ENCODE results near the gene UROC1. TPM values are rescaled to one million over a fixed set of nuclear protein-coding genes. Genes with fewer than 3 reads are reported as not detected.
A peak's percentile ranks its signal among the peaks of the same experiment; 100 is the strongest.

UROC1 gene
- total and polyA plus RNA-seq, 4 donors = not detected

- peak; percentile 25 to 65 for DNase-seq
- intact Hi-C loops (cut with DNase I) = no loop called here
Measured at GRCh38 chr3:126554560-126555525, 37.3 kb upstream of the UROC1 start.

GRCh38 chr3:126553284-126554084 is 35.9 kb upstream of the UROC1 start:
- intact Hi-C loops (cut with DNase I) = no loop called here
- DNase-seq (peak; percentile 34 to 52), ATAC-seq (ENCODE audit: low FRiP score) (no peak)
- Histone ChIP-seq H3K4me1 (ENCODE audit: control insufficient read depth in 1 of 2, insufficient read depth in 2 of 2, low read length in 2 of 2) (no peaks in the 10 kb centered on the region), H3K9me3 (ENCODE audit: control insufficient read depth, low read length) (no peaks in the 10 kb centered on the region), H3K4me3 (ENCODE audit: low read length in 2 of 2) (no peak overlapping the region), H3K27ac (ENCODE audit: low read depth in 1 of 2, low read length in 2 of 2) (no peak overlapping the region), H3K27me3 (ENCODE audit: control insufficient read depth in 1 of 2, insufficient read depth in 2 of 2, low read length in 1 of 2) (no peaks in the 10 kb centered on the region), H3K36me3 (ENCODE audit: control insufficient read depth in 1 of 2, insufficient read depth in 2 of 2, low read length in 1 of 2) (no peaks in the 10 kb centered on the region)
- 80 to 81% methylated on average over 19 of the region's 19 CpGs for WGBS, 2 donors

More at GRCh38 chr3:126554560-126555525, 37.3 kb upstream of the UROC1 start:
- Histone ChIP-seq H3K27ac (ENCODE audit: low read depth in 1 of 2, low read length in 2 of 2) (no peak overlapping the region), H3K27me3 (ENCODE audit: control insufficient read depth in 1 of 2, insufficient read depth in 2 of 2, low read length in 1 of 2) (no peaks in the 10 kb centered on the region), H3K4me3 (ENCODE audit: low read length in 2 of 2) (no peak overlapping the region), H3K4me1 (ENCODE audit: control insufficient read depth in 1 of 2, insufficient read depth in 2 of 2, low read length in 2 of 2) (no peaks in the 10 kb centered on the region), H3K36me3 (ENCODE audit: control insufficient read depth in 1 of 2, insufficient read depth in 2 of 2, low read length in 1 of 2) (no peaks in the 10 kb centered on the region), H3K9me3 (ENCODE audit: control insufficient read depth, low read length) (no peaks in the 10 kb centered on the region)
- ATAC-seq (ENCODE audit: low FRiP score) = no peak
- 93 to 94% methylated on average over 19 of the region's 19 CpGs for WGBS, 2 donors

DNA sequence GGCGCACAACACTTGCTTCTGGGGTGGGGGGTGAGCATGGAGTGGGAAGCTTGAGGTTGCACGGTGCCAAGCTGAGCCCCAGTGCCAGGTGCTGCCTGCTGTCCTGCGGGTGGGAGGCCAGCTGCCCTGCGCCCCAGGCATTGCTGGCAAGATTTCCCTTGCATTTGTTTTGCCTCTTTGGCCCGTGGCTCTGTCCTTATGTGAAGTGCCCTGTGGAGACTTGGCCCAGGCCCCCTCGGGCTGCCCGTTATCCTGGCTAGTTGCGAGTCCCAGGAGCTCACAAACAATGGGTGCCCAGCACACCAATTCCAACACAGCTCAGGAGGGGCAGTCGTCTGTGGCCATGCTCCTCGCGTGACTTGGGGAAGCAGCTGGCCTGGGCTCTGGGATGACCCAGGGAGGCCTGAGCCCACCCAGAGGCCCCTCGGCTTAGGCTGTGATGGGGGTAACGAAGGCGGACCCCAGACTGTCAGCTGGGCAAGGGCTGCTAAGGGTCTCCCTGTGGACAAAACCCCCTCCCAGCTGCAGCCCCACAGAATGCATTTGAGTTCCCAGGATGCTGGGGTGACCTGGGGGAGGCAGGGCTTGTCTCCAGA is 35.2 kb upstream of the UROC1 start:
- Histone ChIP-seq H3K27ac (ENCODE audit: low read depth in 1 of 2, low read length in 2 of 2) (no peak overlapping the region), H3K9me3 (ENCODE audit: control insufficient read depth, low read length) (no peaks in the 10 kb centered on the region), H3K36me3 (ENCODE audit: control insufficient read depth in 1 of 2, insufficient read depth in 2 of 2, low read length in 1 of 2) (no peaks in the 10 kb centered on the region), H3K27me3 (ENCODE audit: control insufficient read depth in 1 of 2, insufficient read depth in 2 of 2, low read length in 1 of 2) (no peaks in the 10 kb centered on the region), H3K4me3 (ENCODE audit: low read length in 2 of 2) (no peak overlapping the region), H3K4me1 (ENCODE audit: control insufficient read depth in 1 of 2, insufficient read depth in 2 of 2, low read length in 2 of 2) (no peaks in the 10 kb centered on the region)
- no peak for ATAC-seq (ENCODE audit: low FRiP score)
- 76 to 82% methylated on average over 14 of the region's 14 CpGs for WGBS, 2 donors
- DNase-seq = peak in 1 of 2 donors; percentile 62
- intact Hi-C loops (cut with DNase I) = no loop called here

DNA sequence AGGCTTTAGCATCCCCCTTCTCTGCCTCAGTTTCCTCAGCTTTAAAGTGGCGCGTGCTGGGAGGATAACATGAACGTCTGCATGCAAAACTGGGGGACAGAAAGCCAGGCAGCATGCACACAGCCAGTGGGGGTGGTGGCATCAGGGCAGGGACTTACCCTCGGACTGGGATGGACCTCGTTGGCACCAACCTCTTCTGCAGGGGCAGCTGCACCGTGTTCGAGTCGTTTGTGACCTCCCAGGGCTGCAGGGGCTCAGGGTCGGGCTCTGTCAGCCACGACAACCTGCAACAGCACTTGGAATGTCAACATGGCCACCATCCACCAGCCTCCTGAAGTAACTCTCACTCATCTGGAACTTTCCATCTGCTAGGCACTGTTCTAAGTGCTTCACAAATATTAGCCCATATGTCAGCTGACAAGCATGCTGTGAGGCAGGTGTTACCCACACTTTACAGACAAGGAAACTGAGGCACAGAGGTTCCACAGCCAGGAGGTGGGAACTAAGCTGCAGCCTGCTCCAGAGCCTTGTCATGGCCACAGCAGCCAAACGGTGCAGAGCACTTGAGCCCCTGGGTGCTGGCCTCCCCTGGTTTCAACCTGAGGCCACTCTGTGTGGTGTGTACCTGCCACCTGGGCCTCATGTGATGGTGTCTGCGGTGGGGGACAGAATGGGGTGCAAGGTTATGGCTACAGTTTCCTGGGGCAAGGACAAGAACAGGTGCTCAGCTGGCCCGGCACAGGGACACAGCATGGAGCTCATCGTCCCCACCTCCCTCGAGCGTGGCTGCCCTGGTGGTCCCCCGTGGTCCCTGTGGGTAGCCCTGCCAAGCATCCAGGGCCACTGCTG is 34.5 kb upstream of the UROC1 start:
- DNase-seq = peak; percentile 43 to 55
- ATAC-seq (ENCODE audit: low FRiP score) = no peak
- WGBS, 2 donors = 72 to 76% methylated on average over 17 of the region's 17 CpGs

DNA sequence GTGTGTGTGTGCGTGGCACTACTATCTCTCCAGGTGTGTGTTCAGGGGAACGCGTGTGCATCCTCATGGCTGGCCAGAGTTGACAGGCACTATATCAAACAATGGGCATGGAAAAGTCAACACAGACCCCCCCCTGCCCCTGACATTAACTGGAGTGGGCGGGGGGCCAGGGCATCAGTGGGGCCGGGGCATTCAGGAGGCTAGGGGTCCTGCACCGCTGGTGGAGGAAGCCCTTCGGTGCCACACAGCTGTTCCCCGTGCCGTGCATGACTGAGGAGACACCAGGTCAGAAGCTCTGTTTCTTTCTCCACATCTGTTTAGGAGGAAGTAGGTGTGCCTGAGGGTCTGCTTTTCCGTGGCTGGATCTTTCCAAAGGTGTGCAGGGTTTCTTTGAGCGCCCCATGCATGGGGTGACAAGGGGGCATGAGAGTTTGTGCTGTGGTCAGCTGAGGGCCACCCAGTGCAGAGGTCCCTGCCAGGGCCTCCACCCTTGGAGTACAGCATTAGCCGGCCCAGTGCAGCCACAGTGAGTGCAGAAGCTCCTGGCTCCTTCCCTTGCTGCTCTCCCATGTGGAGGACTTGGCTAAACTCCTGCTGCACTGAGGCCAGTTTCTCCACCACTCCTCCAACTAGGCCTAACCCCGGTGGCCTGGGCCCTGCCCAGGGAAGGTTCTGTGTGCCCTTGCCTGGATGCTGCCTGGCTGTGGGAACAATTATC is 33.7 kb upstream of the UROC1 start:
- Histone ChIP-seq H3K4me1 (ENCODE audit: control insufficient read depth in 1 of 2, insufficient read depth in 2 of 2, low read length in 2 of 2) (no peaks in the 10 kb centered on the region), H3K36me3 (ENCODE audit: control insufficient read depth in 1 of 2, insufficient read depth in 2 of 2, low read length in 1 of 2) (no peaks in the 10 kb centered on the region), H3K4me3 (ENCODE audit: low read length in 2 of 2) (no peak overlapping the region), H3K27me3 (ENCODE audit: control insufficient read depth in 1 of 2, insufficient read depth in 2 of 2, low read length in 1 of 2) (no peaks in the 10 kb centered on the region), H3K27ac (ENCODE audit: low read depth in 1 of 2, low read length in 2 of 2) (no peak overlapping the region), H3K9me3 (ENCODE audit: control insufficient read depth, low read length) (no peaks in the 10 kb centered on the region)
- no peak for ATAC-seq (ENCODE audit: low FRiP score)
- peak; percentile 31 to 67 for DNase-seq
- WGBS, 2 donors = 73 to 76% methylated on average over 13 of the region's 13 CpGs
- intact Hi-C loops (cut with DNase I) = no loop called here

More for the DNA sequence above, 34.5 kb upstream of the UROC1 start:
- H3K9me3 ChIP-seq (ENCODE audit: control insufficient read depth, low read length) = no peaks in the 10 kb centered on the region
- intact Hi-C loops (cut with DNase I) = no loop called here
- H3K4me3 ChIP-seq (ENCODE audit: low read length in 2 of 2) = no peak overlapping the region
- no peaks in the 10 kb centered on the region for H3K4me1 ChIP-seq (ENCODE audit: control insufficient read depth in 1 of 2, insufficient read depth in 2 of 2, low read length in 2 of 2)
- H3K27ac ChIP-seq (ENCODE audit: low read depth in 1 of 2, low read length in 2 of 2) = no peak overlapping the region
- no peaks in the 10 kb centered on the region for H3K36me3 ChIP-seq (ENCODE audit: control insufficient read depth in 1 of 2, insufficient read depth in 2 of 2, low read length in 1 of 2)
- no peaks in the 10 kb centered on the region for H3K27me3 ChIP-seq (ENCODE audit: control insufficient read depth in 1 of 2, insufficient read depth in 2 of 2, low read length in 1 of 2)

DNA sequence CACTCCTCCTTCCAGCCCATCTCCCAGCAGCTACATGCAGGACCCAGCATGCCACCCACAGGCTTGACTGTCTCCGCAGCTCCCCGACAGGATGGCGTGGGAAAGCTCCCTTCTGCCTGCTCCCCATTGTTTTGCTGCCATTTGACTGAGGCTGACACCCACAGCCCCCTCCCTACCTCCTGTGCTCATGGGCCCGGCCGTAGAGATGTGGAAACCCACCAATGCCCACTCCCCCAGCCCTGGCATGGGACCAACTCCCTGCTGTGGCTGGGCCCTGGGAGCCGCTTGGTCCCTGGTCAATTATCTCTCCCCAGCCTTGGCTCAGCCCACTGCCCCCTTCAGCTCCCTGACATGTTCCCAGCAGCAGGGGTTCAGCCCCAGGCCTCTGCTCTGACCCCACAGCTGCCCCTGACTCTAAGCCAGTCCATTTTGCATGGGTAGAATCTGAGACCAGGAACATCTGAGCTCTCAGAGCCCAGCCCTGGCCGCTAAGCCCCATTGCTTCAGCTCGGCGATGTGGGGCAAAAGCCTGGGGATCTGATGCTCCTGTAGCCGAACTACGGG is 33.0 kb upstream of the UROC1 start:
- ATAC-seq (ENCODE audit: low FRiP score) (no peak), DNase-seq (peak; percentile 27 to 66)
- no peaks in the 10 kb centered on the region for H3K9me3 ChIP-seq (ENCODE audit: control insufficient read depth, low read length)
- H3K36me3 ChIP-seq (ENCODE audit: control insufficient read depth in 1 of 2, insufficient read depth in 2 of 2, low read length in 1 of 2) = no peaks in the 10 kb centered on the region
- intact Hi-C loops (cut with DNase I) = no loop called here
- WGBS, 2 donors = 83 to 85% methylated on average over 11 of the region's 11 CpGs
- H3K27me3 ChIP-seq (ENCODE audit: control insufficient read depth in 1 of 2, insufficient read depth in 2 of 2, low read length in 1 of 2) = no peaks in the 10 kb centered on the region
- H3K4me3 ChIP-seq (ENCODE audit: low read length in 2 of 2) = no peak overlapping the region
- no peaks in the 10 kb centered on the region for H3K4me1 ChIP-seq (ENCODE audit: control insufficient read depth in 1 of 2, insufficient read depth in 2 of 2, low read length in 2 of 2)
- no peak overlapping the region for H3K27ac ChIP-seq (ENCODE audit: low read depth in 1 of 2, low read length in 2 of 2)

DNA sequence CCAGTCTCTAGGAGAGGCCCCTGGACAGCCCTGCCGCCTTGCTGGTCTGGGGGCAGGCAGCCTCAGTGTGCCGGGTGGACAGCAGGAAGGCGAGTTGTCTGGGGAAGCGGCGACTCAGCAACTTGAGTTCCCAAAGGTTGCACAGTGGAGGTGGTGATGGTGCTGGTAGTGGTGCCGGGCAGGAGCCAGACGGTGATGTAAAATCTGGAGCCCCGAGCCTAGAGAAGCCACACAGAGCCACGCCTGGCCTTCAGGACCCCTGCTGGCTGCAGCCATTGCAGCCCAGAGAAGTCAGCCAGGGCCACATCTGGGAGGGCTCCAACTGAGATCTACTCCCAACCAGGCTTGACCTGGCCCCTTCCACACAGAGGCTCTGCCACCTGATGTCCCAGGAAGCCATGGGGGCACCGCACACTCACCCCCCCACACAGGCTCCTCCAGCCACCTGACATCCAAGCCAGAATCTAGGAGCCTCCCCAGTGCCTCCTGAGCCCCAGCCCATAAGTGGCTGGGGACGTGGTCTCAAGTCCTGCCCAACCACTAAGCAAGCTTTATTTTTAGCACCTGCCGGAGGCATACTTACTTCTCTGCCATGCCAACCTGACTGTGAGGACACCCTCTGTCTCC is 32.4 kb upstream of the UROC1 start:
- no peak for ATAC-seq (ENCODE audit: low FRiP score)
- H3K4me3 ChIP-seq (ENCODE audit: low read length in 2 of 2) = no peak overlapping the region
- peak; percentile 17 to 58 for DNase-seq

More for the DNA sequence above, 32.4 kb upstream of the UROC1 start:
- Histone ChIP-seq H3K36me3 (ENCODE audit: control insufficient read depth in 1 of 2, insufficient read depth in 2 of 2, low read length in 1 of 2) (no peaks in the 10 kb centered on the region), H3K4me1 (ENCODE audit: control insufficient read depth in 1 of 2, insufficient read depth in 2 of 2, low read length in 2 of 2) (no peaks in the 10 kb centered on the region), H3K9me3 (ENCODE audit: control insufficient read depth, low read length) (no peaks in the 10 kb centered on the region), H3K27me3 (ENCODE audit: control insufficient read depth in 1 of 2, insufficient read depth in 2 of 2, low read length in 1 of 2) (no peaks in the 10 kb centered on the region), H3K27ac (ENCODE audit: low read depth in 1 of 2, low read length in 2 of 2) (no peak overlapping the region)
- intact Hi-C loops (cut with DNase I) = no loop called here
- WGBS, 2 donors = 62 to 70% methylated on average over 12 of the region's 12 CpGs

Measured in aorta (tissue), 5 donors.